Measurements from ENCODE around the gene ITGB4. TPM values are rescaled to one million over a fixed set of nuclear protein-coding genes. Genes with fewer than 3 reads are reported as not detected.

The ITGB4 gene
- total and polyA plus RNA-seq, 2 experiments from 2014 or later, result 6.1 to 9.7 TPM

- Mint-ChIP-seq H3K27me3 (ENCODE audit: insufficient read depth, low read depth, poor library complexity) (peaks cover 5% of the 10 kb centered on the region), H3K9me3 (no peaks in the 10 kb centered on the region), H3K4me1 (no peaks in the 10 kb centered on the region), H3K27ac (no peak overlapping the region), H3K36me3 (ENCODE audit: low read depth) (peaks cover 32% of the 10 kb centered on the region; the same call in 2 of the 3 replicates), H3K4me3 (no peak overlapping the region)
- Histone ChIP-seq H3K4me2 (no peak overlapping the region), H2AFZ (no peak overlapping the region), H3K4me3 (no peak overlapping the region), H4K20me1 (replicated peaks; ENCODE audit: insufficient read depth) (peaks cover 12% of the 10 kb centered on the region), H3K4me1 (ENCODE audit: insufficient read depth) (no peaks in the 10 kb centered on the region), H3K36me3 (ENCODE audit: insufficient read depth) (peaks cover 4% of the 10 kb centered on the region; the same call in 1 of the 2 replicates), H3F3A (replicated peaks; ENCODE audit: low read depth) (0 out of 2 replicates have a peak, but pooled peaks cover 2% of the 10 kb centered on the region), H3K9me2 (ENCODE audit: insufficient read depth) (no peaks in the 10 kb centered on the region), H3K27ac (ENCODE audit: low read depth) (no peak overlapping the region), H3K79me2 (replicated peaks; ENCODE audit: insufficient read depth) (peaks cover 66% of the 10 kb centered on the region), H3K27me3 (ENCODE audit: insufficient read depth) (no peaks in the 10 kb centered on the region)
- TF ChIP-seq ZNF331 (CRISPR knock-in tag; IDR thresholded peaks at IDR 0.05; ENCODE audit: low read depth) (no peak), JUNB (IDR thresholded peaks at IDR 0.05; ENCODE audit: unreplicated experiment) (no peak), CREB1 (CRISPR knock-in tag; IDR thresholded peaks at IDR 0.05; ENCODE audit: low read depth) (no peak), ZNF114 (CRISPR knock-in tag; IDR thresholded peaks at IDR 0.05) (no peak), NANOG (IDR thresholded peaks at IDR 0.05; ENCODE audit: borderline replicate concordance) (no peak), ETS1 (IDR thresholded peaks at IDR 0.05) (no peak), CTCF (conservative IDR thresholded peaks at IDR 0.05; ENCODE audit: low read depth in 2 of 2) (no peak), ZNF462 (CRISPR knock-in tag; IDR thresholded peaks at IDR 0.05) (no peak), EZH2 (IDR thresholded peaks at IDR 0.05; ENCODE audit: low read depth, unreplicated experiment) (no peak), REST (IDR thresholded peaks at IDR 0.05; ENCODE audit: unreplicated experiment) (no peak)
- ATAC-seq (no peak), DNase-seq (ENCODE audit: low spot score) (no peak)
Observed at GRCh38 chr17:75679706-75680211, 41.5 kb upstream of the ITGB4 start.

Measured in GM23338 (cell line).